HepG2 (cell line): ENCODE results near the gene MARCHF2. TPM values are rescaled to one million over a fixed set of nuclear protein-coding genes. Genes with fewer than 3 reads are reported as not detected.

ENCODE experiments used
- ATAC-seq: fragments of 200-7000 bp; cut with Tn5 transposase; 3 replicates; pipeline ENCODE4 v1.9.1; 2020; ENCODE audit warnings: mild to moderate bottlenecking, moderate library complexity
- BruUV-seq: library from RNA; stranded (reverse); fragments of 400-500 nt; replicated peaks from 2 replicates; lab custom pipeline; 2021; lab: Mats Ljungman, UMichigan
- CTCF ChIA-PET: fragments of 300-600 bp; formaldehyde crosslinking; extraction: SDS; loops from one replicate; lab custom pipeline; 2021; ENCODE audit warnings: low total read pairs, inconsistent platforms, low intra/inter-chr PET ratio; lab: Yijun Ruan, JAX
- POLR2A ChIA-PET: fragments of 350-600 bp; sonication (Branson Sonifier 250); formaldehyde crosslinking; loops from one replicate; lab custom pipeline; 2020; ENCODE audit warnings: antibody characterized with exemption, inconsistent platforms; lab: Yijun Ruan, JAX
- DNase-seq: peaks from one replicate; pipeline ENCODE4 v3.0.0-alpha.2; 2015; ENCODE audit warnings: low spot score
- FAIRE-seq: peaks from 3 replicates; lab custom pipeline; 2011; peaks lifted over from hg19 to GRCh38; lab: Jason Lieb, UNC
- H2AFZ ChIP-seq: one replicate; pipeline ENCODE4 v1.6.1; 2011; ENCODE audit warnings: low read length, inconsistent platforms
- H3K27ac ChIP-seq: fragments of 300-600 bp; 3 replicates; pipeline ENCODE4 v1.8.0; 2011; ENCODE audit warnings: mixed run types, mild to moderate bottlenecking, mixed read lengths, low read length, inconsistent platforms; ENCODE audit not compliant: insufficient read depth; ENCODE audit errors: extremely low read length
- H3K27me3 ChIP-seq, 2 experiments: fragments of 200-600 bp in 1 of 2; 2 replicates in 1 of 2; 3 replicates in 1 of 2; pipeline versions ENCODE4 v1.6.0 to v1.8.0; 2011; ENCODE audit warnings: low read length in 2 of 2, mild to moderate bottlenecking in 2 of 2, moderate library complexity in 2 of 2, inconsistent platforms in 1 of 2; ENCODE audit not compliant: insufficient read depth in 2 of 2, control insufficient read depth in 1 of 2
- H3K36me3 ChIP-seq, 2 experiments: fragments of 200-600 bp in 1 of 2; replicated peaks in 1 of 2; 2 replicates in 1 of 2; 3 replicates in 1 of 2; pipeline versions ENCODE4 v1.5.1 to v1.8.0; 2011; ENCODE audit warnings: low read length in 2 of 2, inconsistent platforms in 1 of 2; ENCODE audit not compliant: insufficient read depth in 2 of 2, control insufficient read depth in 1 of 2
- H3K4me1 ChIP-seq: 2 replicates; pipeline ENCODE4 v1.5.1; 2012; ENCODE audit warnings: low read length, inconsistent platforms; ENCODE audit not compliant: insufficient read depth
- H3K4me2 ChIP-seq: 2 replicates; pipeline ENCODE4 v1.6.0; 2011; ENCODE audit warnings: low read depth, low read length, inconsistent platforms
- H3K4me3 ChIP-seq, 3 experiments: fragments of 200-600 bp in 1 of 3; sonication (generic), shearing (Covaris generic) in 1 of 3; replicated peaks in 1 of 3; 2 replicates each; pipeline ENCODE4 v1.5.1; 2011 to 2016; ENCODE audit warnings: low read length in 3 of 3, inconsistent platforms in 2 of 3, low read depth in 2 of 3, mild to moderate bottlenecking in 2 of 3, control low read depth in 1 of 3, mixed read lengths in 1 of 3; ENCODE audit not compliant: insufficient read depth in 1 of 3
- H3K79me2 ChIP-seq: one replicate; pipeline ENCODE4 v1.6.1; 2011; ENCODE audit warnings: low read length, inconsistent platforms; ENCODE audit not compliant: insufficient read depth
- H3K9ac ChIP-seq: 2 replicates; pipeline ENCODE4 v1.6.0; 2011; ENCODE audit warnings: mild to moderate bottlenecking, low read depth, low read length, inconsistent platforms; ENCODE audit not compliant: insufficient read depth
- H3K9me3 ChIP-seq: 2 replicates; pipeline ENCODE4 v1.5.1; 2012; ENCODE audit warnings: mild to moderate bottlenecking, low read length
- H4K20me1 ChIP-seq: 2 replicates; pipeline ENCODE4 v1.6.0; 2011; ENCODE audit warnings: inconsistent platforms, mild to moderate bottlenecking, low read length, moderate library complexity; ENCODE audit not compliant: insufficient read depth
- FOXK1 ChIP-seq: sonication (generic); formaldehyde crosslinking; IDR thresholded peaks from 2 replicates; pipeline ENCODE4 v1.4.0; 2020; ENCODE audit warnings: low read depth, missing genetic modification reagents, borderline replicate concordance
- FOXO1 ChIP-seq: sonication (generic); formaldehyde crosslinking; IDR thresholded peaks from 2 replicates; pipeline ENCODE4 v1.4.0; 2020; ENCODE audit warnings: missing genetic modification reagents
- HNRNPL ChIP-seq: fragments of 200-400 bp; formaldehyde crosslinking; IDR thresholded peaks from 2 replicates; pipeline ENCODE4 v1.6.1; 2017; ENCODE audit warnings: mild to moderate bottlenecking, low read depth, low read length
- ISL2 ChIP-seq: sonication (generic); formaldehyde crosslinking; IDR thresholded peaks from 2 replicates; pipeline ENCODE4 v1.5.0; 2020; ENCODE audit warnings: missing genetic modification reagents
- JARID2 ChIP-seq: sonication (generic); formaldehyde crosslinking; IDR thresholded peaks from 2 replicates; pipeline ENCODE4 v1.8.1; 2023; ENCODE audit warnings: missing genetic modification reagents, inconsistent platforms; ENCODE audit not compliant: insufficient replicate concordance
- LCORL ChIP-seq, 2 experiments: fragments of 450-650 bp in 1 of 2; sonication (generic) in 1 of 2; formaldehyde crosslinking in 1 of 2; IDR thresholded peaks; 2 replicates each; pipeline versions ENCODE4 v1.5.0 to v1.6.1; 2017 to 2020; ENCODE audit warnings: antibody characterized with exemption in 1 of 2, missing genetic modification reagents in 1 of 2
- NCOA5 ChIP-seq: sonication (generic); formaldehyde crosslinking; IDR thresholded peaks from 2 replicates; pipeline ENCODE4 v1.4.0; 2020; ENCODE audit warnings: missing genetic modification reagents
- PAXIP1 ChIP-seq: sonication (generic); formaldehyde crosslinking; conservative IDR thresholded peaks from 2 replicates; pipeline ENCODE4 v1.4.0; 2020; ENCODE audit warnings: mild to moderate bottlenecking, missing genetic modification reagents, moderate library complexity
- ZBTB33 ChIP-seq: sonication (generic); formaldehyde crosslinking; IDR thresholded peaks from 2 replicates; pipeline ENCODE4 v1.4.0; 2020; ENCODE audit warnings: missing genetic modification reagents
- ZFP37 ChIP-seq: sonication (generic); formaldehyde crosslinking; IDR thresholded peaks from 2 replicates; pipeline ENCODE4 v1.4.0; 2020; ENCODE audit warnings: missing genetic modification reagents, borderline replicate concordance
- ZFP90 ChIP-seq: sonication (generic); formaldehyde crosslinking; IDR thresholded peaks from 2 replicates; pipeline ENCODE4 v1.8.0; 2022; ENCODE audit warnings: missing genetic modification reagents, mild to moderate bottlenecking, inconsistent platforms, borderline replicate concordance
- ZNF205 ChIP-seq: IDR thresholded peaks from 2 replicates; pipeline ENCODE4 v1.6.1; 2018; ENCODE audit warnings: missing biosample characterization, missing genetic modification reagents
- ZNF34 ChIP-seq: sonication (generic); formaldehyde crosslinking; IDR thresholded peaks from 2 replicates; pipeline ENCODE4 v1.4.0; 2020; ENCODE audit warnings: mild to moderate bottlenecking, missing genetic modification reagents, borderline replicate concordance
- ZNF687 ChIP-seq: sonication (generic); formaldehyde crosslinking; IDR thresholded peaks from 2 replicates; pipeline ENCODE4 v1.5.1; 2020; ENCODE audit warnings: mild to moderate bottlenecking, missing genetic modification reagents, moderate library complexity
- WGBS: methylation state at CpG from one replicate; pipeline ENCODE4 v1.1.6; 2017; ENCODE audit warnings: low lambda C conversion rate; 5-methylcytosine and 5-hydroxymethylcytosine counted together
- in situ Hi-C: cut with HindIII; loops from 2 replicates; pipeline ENCODE4 v1.10.0; 2017; ENCODE audit warnings: low pct_unique_long_range_greater_than_20kb; ENCODE audit not compliant: extremely low pct_ligation_motif_present
- intact Hi-C: fragments of 100-400 bp; cut with micrococcal nuclease; formaldehyde crosslinking; loops from one replicate; pipeline ENCODE4 v1.10.0; 2022; ENCODE audit not compliant: unreplicated experiment
- polyA plus RNA-seq, 8 experiments: library from polyadenylated mRNA; depleted of rRNA in 3 of 8; stranded (reverse) in 7 of 8; unstranded in 1 of 8; fragments of >200 nt; fragmentation: Illumina TruSeq in 4 of 8; extraction: Trizol in 4 of 8; gene quantifications; 2 replicates each; pipeline versions ENCODE4 v1.2.1 to v1.2.3, GENCODE V29; 2011 to 2016; ENCODE audit warnings: low read depth in 4 of 8, missing spikeins in 1 of 8, mixed read lengths in 1 of 8; ENCODE audit not compliant: insufficient read depth in 1 of 8
- total RNA-seq, 5 experiments: library from RNA; depleted of rRNA; stranded (reverse); fragments of >200 nt; fragmentation: Illumina TruSeq; extraction: Trizol; gene quantifications; 2 replicates each; pipeline ENCODE4 v1.2.3, GENCODE V29; 2016; ENCODE audit warnings: low read depth in 1 of 5

The MARCHF2 gene
- total and polyA plus RNA-seq, 2 of the 13 experiments (the other 11 are each of a cell fraction or from before 2014, with no cell fraction given): 12.7 to 13.0 TPM

GRCh38 chr19:8392017-8392591 is 21.0 kb upstream of the MARCHF2 start:
- ATAC-seq (no peak), FAIRE-seq (no peak), DNase-seq (no peak)
- Histone ChIP-seq H3K27ac (peak overlapping the region; percentile 53), H3K4me2 (peak overlapping the region; percentile 95), H2AFZ (no peak overlapping the region), H4K20me1 (peaks cover 9% of the 10 kb centered on the region), H3K9ac (peak overlapping the region; percentile 64; the same call in 1 of the 2 replicates), H3K36me3 (no peaks in the 10 kb centered on the region; a peak in 1 of 5 replicates), H3K4me3 (peak overlapping the region in 2 of 3 experiments; percentile 58 to 69; a peak in 2 of 6 replicates), H3K4me1 (peaks cover 87% of the 10 kb centered on the region), H3K79me2 (peaks cover 48% of the 10 kb centered on the region), H3K9me3 (no peaks in the 10 kb centered on the region), H3K27me3 (no peaks in the 10 kb centered on the region)
- ChIA-PET POLR2A (interaction anchor here (0.6 to 3.0 kb wide), 9 partner anchors 13 to 122 kb away, joined by 3 to 33 read pairs (median 4); partner anchors contain the start of genes ANGPTL4, MARCHF2, NDUFA7 and RPS28), CTCF (no interaction called here)
- TF ChIP-seq ISL2 (CRISPR knock-in tag) (no peak), ZFP90 (CRISPR knock-in tag) (no peak), ZNF34 (CRISPR knock-in tag) (no peak), FOXK1 (CRISPR knock-in tag) (no peak), ZNF205 (CRISPR knock-in tag) (no peak), FOXO1 (CRISPR knock-in tag) (no peak), PAXIP1 (no peak), ZBTB33 (peak; percentile 88), ZFP37 (CRISPR knock-in tag) (no peak), HNRNPL (peak; percentile 82; the same call in 1 of the 2 replicates), JARID2 (CRISPR knock-in tag) (no peak), ZNF687 (peak; percentile 2; the same call in 1 of the 2 replicates), LCORL (IDR thresholded peaks at IDR 0.05) (no peak), LCORL (CRISPR knock-in tag; IDR thresholded peaks at IDR 0.05) (no peak), NCOA5 (CRISPR knock-in tag) (no peak)
- BruUV-seq: no TSS peak
- WGBS: 81% methylated on average over 8 of the region's 11 CpGs
- in situ Hi-C loops: no loop called here
- intact Hi-C loops: no loop called here
